ENCODE measurements around the gene GDF11.

Gene GDF11

DNA sequence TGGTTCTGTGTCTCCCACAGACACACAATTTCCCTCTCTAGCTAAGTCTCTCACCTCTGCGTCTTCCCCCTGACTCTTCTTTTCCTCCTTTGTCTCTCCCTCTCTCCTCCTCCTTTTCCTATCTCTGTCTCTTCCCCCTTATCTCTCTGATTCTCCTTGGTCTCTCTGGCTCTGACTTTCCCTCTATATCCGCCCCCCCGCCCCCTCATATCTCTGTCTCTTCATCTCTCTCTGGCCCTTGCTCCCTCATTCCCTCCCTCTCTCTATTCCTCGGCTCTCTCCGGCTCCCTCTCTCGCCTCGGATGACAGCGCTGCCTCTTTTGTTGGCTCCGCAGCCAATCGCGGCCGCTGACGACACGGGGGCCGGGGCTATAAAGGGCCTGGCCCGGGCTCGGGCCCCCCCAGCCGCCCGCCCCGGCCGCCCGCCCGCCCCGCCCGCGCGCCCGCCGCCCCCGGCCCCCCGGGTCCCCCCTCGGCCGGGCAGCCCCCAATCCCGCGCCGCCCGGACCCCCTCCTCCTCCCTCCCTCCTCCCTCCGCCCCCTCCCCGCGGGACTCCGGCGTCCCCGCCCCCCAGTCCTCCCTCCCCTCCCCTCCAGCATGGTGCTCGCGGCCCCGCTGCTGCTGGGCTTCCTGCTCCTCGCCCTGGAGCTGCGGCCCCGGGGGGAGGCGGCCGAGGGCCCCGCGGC lies at the start of gene GDF11:
GDF11 (plus strand) TSS at position 404 of the 687 bp plus-strand sequence; CDS start at position 599, 195 bp downstream.
- peak; percentile 45 for DNase-seq (ENCODE audit: low read depth)

DNA sequence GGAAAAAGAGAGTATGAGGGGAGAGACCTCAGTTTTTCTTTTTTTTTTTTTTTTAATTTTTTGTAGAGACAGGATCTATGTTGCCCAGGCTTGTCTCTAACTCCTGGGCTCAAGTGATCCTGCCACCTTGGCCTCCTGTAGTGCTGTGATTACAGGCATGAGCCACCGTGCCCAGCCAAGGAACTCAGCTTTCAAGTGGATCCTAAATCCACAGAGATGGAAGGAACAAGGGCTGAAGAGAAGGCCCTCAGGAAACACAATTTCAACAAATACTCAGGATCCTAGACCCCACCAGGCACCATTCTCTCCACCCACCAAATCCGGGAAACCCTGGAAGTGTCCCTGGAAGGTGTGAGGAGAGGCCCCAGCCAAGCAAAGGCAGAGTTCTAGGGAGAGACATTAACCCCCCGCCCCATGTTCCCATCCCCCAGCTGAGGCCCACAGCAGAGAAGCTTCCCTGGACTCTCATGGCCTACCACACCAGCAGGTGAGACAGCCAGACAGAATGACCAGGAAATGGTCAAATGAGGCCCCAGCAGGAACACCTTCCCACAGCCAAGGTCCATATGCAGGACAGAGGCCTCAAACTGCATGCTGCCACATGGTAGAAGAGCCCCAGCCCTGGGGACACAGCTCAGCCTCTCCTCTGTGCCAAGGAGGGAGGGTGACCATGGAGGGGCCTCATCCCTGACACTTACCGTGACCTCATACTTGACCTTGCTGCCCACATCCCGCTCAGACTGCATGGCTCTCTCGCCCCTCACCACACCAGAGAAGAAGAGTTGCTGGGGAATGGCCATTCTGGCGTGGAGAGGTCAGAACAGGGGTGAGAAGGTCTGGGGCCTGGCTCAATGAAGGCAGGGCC lies 49.4 kb upstream of the GDF11 start:
- no peak for DNase-seq (ENCODE audit: low read depth)

DNA sequence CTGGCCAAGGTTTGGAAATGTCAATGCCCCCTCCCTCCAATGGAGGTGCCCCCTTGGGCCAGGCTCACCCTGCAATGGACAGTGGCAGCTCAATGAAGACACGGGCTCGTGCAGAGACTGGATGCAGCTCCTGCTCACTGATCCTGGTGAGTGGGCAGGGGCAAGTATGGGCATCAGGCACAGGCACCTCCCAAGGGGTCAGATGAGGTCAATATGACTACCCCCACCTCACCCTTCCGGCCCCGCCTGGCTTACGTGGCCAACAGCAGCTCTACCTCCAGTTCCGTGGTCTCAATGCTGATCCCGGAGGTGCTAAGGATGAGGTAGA lies 48.8 kb upstream of the GDF11 start:
- no peak for DNase-seq (ENCODE audit: low read depth)

DNA sequence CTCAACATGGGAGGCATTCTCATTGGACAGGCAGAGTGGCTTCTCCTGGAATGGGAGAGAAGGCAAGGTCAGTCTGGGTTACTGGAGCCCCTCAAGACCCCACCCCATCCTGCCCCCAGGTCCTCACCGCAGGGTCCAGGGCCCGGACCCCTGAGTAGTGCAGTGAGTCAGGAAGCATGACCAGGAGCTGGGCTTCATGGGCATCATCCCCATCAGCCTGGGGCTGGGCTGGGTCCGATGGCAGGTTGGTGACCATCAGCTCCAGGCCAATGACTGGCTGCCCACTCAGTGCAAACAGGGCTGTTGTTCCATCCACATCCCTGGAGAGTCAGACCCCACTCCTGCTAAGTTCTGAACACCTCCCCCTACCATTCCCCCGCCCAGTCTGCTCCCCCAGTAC lies 48.3 kb upstream of the GDF11 start:
- no peak for DNase-seq (ENCODE audit: low read depth)

DNA sequence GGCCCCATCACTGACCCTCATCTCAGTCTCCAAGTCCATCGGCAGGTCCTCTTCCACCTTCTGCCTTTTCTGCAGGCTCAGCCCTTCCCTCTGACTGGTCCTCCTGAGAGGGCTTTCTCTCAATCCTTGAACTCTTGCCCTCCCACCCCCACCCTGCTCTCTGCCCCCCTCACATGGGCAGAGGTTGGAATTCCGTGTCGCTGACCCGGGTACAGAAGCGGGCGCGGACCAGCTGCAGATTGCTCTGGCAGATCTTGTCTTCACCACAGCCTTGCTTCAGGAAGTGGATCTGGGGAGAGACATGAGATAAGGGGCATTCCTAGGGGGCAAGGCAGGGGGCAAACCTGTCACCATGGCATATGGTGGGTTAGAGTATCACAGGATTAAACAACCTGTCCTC lies 47.6 kb upstream of the GDF11 start:
- DNase-seq (ENCODE audit: low read depth): no peak

DNA sequence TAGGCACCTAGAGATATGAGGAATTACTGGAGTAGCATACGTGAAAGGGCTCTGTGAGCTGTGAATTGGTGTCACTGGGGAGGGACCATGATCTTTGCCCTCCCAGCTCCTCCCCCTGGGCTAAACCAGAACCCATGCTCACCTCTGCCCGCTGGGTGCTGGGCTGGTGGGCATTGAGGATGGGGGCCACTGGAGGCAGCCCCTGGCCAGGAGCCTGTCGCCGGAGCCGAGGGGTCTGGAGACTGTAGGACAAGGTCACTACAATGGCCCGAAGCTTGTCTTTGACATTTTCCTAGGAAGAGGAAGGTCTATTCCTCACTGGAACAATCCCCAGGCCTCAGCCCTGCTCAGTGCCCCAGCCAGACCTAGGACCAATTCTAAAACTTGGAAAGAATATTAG lies 46.8 kb upstream of the GDF11 start:
- DNase-seq (ENCODE audit: low read depth): no peak

DNA sequence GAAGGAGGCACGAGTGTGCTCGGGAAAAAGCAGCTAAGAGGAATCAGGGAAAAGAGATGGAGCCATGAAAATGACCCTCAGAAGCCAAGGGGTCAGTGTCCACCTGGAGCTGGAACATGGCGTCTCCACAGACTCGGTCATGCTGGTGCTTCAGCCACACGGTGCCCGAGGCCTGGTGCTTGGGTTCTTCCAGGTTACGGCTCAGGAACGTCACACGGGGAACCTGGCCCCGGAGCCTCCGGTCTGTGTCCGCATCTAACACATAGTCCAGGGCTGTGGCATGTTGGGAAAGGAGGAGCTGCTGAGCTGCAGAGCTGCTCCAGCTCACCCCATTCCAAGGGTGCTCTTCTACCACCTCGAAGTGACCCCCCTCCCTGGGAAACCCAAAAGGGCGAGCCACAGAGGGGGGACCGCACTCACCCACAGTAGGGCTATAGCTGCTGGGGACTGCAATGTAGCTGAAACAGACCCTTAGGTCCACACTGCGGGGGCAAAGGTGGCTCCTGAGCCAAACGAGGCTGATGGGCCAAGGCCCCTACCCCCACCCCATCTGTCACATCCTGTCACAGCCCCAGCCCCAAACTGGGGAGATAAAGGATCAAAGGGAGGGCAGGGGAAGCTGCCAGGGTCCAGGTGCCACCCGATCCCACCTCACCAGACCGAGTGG lies 46.0 kb upstream of the GDF11 start:
- DNase-seq (ENCODE audit: low read depth): no peak

DNA sequence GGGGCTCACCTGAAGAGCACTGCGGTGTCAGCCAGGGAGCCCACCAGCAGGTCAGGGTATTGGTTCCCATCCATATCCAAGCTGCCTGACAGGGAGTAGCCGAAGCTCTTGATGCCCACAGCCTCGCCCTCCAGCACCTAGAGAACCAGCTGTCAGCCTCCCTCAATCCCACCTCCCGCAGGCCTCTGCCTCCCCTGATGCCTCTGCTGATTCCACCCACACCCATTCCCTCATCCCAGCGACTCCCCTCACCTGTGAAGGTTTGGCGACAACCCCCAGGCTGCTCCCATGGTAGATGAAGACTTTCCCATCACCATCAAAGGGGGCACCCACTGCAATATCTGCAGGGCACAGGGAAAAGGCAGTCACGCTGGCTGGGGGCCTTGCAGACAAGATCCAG lies 45.2 kb upstream of the GDF11 start:
- no peak for DNase-seq (ENCODE audit: low read depth)

DNA sequence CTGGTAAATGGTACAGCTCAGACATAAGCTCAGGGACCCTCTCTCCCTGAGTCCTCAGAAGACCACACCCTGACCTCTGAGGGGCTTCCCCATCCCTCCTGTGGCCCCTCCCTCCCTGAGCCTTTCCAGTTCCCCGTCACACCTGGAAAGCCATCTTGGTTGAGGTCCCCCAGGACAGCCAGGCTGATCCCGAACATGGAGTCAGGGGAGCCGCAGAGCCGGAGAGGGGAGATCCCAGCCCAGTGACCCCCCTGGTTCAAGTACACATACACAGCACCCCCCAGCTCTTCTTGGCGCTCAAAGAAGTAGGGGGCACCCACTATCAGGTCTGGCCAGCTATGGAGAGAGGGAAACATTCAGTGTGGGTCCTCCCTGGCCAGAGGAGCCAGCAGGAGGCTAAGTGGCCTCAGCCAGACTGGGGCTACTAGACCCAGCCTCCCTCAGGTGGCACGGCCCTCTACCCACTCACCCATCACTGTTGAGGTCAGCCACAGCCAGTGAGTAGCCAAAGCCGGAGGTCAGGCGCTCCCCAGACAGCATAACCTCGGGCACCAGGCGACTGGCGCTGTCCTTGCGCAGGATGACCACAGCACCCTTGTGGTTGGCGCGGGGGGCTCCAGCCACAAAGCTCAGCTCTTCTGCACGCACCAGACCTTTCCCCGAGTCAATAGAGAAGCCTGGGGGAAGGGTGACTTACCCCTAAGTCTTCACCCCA lies 44.5 kb upstream of the GDF11 start:
- DNase-seq (ENCODE audit: low read depth): no peak

DNA sequence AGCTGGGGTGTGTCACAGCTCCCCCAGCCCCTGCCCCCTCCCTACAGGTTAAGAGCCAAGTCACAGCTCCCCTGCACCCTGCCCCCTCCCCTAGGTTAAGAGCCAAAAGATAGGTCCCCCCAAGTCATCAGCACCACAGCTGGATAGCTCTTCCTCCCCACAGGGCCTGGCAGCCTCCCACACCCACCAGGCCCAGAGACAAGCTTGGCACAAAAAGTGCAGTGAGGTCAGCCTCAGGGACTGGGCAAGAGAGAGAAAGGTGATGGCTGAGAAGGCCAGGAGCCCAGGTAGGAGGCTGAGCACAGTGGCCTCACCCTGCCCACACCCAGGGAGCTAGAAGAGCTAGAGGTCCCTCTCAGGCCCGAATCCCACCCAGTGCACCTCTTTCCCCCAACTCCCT lies 44.0 kb upstream of the GDF11 start:
- no peak for DNase-seq (ENCODE audit: low read depth)

DNA sequence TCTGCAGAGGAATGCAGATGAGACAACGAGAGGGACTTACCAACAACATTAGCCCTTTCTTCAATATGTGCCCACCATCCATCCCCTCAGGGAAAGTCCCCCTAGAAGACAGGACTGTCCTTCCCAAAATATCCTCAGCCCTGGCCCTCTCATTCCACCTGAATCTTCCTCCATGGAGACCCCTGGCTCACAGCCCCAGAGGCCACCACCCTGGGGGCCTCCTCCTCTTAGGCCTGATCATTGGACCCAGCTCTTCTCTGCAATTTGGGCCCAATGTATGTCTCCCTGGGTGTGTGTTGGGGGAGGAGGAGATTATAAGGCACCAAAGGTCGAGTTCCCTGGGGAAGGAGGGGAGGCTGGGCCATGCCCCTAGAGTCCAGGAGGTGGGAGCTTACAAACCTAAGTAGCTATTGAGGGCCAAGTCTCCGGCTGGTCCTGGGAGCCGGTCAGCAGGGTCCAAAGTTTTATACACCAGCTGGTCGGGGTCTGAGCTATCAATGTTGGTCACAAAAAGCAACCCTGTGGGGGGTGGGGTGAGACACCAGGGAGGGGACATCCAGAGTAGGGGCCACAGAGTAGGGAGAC lies 43.4 kb upstream of the GDF11 start:
- DNase-seq (ENCODE audit: low read depth): no peak

DNA sequence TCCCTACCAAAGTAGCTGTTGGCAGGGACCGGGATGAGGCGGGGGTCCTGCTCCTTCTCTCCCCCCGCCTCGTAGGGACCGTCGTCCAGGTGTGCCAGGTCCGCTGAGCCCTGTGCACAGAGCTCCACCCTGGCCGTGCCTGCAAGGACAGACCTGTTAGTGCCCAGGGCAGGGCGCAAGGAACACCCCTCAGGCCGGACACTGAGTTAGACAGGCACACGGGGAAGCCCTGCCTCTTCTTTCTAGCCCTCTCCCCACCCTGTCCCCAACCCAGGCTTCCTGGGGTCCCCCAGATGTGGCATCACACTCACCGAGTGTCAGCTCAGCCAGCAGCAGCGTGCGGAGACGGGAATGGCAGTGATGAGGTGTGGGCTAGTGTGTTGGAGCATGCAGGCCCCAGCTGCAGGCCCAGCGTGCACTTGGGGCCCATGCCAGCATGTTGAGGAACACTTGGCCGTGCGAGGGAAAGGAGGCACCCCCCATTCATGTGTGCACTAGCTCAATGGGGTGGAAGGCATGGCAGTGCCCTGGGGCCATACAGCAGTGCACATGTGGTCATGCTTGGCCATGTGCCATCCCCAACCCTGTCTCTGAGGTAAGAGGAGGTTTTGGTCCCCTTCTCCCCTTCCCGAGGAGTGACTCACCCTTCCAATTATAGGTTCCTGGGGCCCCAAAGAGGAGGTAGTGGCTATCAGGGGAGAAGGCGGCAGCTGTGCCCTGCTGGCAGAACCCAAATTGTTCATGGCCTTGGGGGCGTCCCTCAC lies 42.5 kb upstream of the GDF11 start:
- no peak for DNase-seq (ENCODE audit: low read depth)

DNA sequence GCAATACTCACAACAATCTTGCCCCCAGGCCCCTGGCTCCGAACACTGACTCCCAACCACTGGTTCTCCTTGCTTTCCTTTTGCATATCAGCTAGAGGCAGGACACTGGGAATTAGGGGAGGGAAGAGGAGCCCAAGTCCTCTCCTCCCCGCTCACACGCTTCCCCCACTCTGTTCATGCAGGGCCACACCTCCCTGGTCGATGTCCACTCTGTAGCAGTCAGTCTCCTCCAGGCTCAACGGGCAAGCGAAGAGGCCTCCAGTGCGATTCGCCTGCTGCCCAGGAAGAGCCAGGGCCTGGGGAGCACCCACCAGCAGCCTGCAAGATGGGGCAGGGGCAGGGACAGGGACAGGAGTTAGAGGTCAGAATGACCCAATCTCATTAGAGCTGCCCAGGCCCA lies 40.1 kb upstream of the GDF11 start:
- DNase-seq (ENCODE audit: low read depth): no peak

DNA sequence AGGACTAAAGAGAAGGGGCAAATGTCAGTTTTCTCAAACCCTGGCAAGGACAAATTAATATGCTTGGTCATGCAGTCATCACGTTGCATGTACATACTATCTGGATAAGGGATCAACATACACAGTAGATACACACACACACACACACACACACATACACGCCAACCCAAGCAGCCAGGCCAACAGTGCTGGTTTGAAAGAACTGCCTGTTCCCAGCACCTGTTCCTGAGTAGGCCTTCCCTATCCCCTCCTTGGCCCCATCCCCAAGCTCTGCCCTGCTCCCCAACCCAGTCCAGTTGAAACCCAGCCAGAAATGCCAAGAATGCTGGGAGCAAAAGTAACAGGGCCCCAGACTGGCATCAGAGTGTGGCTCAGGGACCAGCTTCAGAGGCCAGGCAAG lies 39.6 kb upstream of the GDF11 start:
- DNase-seq (ENCODE audit: low read depth): no peak

DNA sequence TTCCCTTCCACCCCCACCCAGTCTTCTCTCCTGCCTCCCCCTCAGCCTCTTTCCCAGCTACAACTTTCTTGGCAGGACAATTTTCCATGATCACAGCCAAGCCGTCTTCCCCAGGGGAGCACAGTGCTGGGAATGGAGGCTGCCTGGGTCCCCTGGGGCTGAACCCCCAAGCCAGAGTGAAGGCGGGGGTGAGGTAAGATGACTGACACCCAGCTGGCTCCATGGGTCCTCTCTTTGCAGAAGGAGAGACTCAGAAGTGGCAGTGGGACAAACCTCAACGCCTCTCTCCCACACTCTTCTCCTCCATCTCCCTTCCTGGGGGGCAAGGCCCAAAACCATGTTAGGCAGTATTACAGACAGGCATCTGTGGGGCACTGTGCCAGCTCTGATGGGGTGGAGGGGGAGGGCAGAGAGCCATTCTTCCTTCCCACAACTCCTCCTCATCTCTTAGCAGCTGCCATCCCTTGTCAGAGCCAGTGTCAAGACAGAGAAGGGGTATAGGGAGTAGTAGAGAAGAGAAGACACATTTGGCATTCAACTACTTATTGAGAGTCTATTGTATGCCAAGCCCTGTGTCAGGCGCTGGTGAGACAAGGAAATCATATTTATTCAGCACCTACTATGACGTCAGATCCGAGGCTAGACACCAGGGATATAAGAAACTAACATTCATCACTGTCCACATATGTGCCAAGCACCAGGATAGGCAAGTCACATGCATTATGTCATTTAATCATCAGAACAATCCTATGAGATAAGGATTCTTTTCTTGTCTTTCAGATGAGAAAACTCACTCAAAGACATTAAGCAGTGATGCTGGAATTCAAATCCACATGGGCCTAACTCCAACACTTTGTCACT lies 38.8 kb upstream of the GDF11 start:
- no peak for DNase-seq (ENCODE audit: low read depth)

DNA sequence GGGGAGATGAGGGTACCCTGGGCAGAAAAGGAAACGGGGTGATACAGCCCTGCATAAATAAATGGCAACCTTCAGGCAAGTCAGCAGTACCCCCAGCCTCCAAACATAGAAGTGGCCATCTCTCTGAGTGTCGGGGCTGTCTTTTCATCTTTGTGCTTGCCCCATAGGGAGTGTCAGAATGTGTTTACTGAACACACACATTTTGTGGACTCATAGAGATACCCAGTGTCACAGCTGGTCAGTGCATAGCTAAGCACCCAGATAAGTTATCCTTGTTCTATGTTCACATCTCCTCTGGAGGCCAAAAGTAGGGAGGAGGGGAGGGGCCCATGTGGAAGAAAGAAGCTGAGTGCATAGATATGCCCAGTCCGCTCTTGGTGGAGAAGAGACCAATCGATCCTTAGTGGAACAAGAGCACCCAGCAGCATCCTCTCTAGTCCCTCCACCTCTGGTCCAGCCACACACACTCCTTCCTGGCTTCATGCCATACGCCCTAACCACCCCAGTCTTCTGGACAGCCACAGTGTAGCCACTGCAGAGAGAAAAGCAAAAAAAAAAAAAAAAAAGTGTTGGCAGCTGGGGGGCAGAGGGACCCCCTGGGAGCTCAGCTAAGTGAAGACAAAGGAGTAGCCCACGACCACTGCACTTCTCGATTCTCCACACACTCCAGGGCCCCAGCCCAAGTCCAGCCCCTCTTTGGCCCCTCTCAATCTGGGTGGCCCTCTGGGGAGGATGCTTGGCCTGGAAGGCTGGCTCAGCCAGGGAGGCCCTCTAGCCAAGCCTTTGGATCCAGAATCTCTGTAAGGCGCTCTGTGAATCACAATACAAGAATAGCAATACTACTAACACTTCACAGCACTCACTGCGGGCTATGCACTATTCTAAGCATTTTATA lies 37.9 kb upstream of the GDF11 start:
- no peak for DNase-seq (ENCODE audit: low read depth)

DNA sequence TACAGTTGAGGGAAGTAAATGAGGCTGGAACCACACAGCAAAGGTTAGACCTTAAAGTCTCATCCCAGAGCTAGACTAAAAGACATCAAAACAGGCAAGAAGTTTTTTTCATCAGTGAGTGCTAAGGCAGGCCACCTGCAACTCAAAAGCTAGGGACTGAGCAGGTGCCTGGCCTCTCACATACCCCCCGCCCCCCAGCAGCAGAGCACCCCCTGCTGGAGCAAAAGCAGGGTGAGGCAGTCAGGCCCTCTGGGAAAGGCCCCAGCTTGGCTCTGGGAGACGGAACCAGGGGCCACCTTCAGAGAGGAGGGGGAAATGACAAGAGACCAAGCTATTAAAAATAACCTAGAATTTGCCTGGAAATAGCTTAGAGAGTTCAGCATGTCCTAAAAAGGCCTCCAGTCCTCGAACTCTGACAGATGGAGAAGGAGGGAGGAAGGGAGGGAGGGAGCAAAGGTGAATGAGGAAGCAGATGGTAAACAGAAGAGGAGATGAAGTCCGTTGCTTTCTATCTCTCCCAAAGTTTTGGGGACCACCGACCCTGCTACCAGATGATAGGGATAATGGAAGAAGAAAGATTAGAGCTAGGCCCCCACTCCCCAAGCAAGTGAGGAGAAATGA lies 37.0 kb upstream of the GDF11 start:
- no peak for DNase-seq (ENCODE audit: low read depth)

DNA sequence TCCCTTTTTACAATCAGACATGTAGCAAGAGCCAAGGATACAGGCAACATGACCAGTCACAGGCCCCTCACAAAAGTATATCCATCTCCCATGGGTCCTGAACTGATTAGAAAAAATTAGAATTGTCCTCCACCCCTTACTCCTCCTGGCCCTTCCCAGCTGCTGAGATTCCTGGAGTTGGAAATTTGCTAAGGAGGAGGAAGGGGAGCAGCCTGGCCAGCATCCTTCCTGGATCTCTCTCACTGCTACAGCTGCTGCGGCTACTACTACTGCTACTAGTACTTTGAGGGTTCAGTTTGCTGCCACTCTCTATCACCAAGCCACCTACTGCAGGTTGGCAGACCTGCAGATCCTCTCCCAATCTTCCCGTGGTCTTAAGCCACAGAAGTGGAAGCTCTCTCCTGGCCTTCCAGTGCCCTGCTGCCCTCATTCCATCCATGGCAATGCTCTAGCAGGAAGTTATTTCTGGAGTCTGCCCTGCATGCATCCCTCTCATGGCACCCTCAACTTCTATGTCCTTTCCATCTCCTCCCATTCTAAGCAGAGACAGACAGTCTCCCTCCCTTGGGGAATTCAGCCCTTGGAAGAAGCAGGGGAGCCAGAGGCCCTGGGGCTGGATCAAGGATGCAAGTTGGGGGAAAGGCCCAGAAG lies 36.2 kb upstream of the GDF11 start:
- no peak for DNase-seq (ENCODE audit: low read depth)

Data from stimulated activated CD8-positive, alpha-beta memory T cell treated with anti-CD3 and anti-CD28 coated beads, Interleukin-12 subunit alpha, Interleukin-12 subunit beta, amount 100 ng/mL, for 4 hours (primary cell).